ENCODE data around the gene HM13.
A peak's percentile ranks its signal among the peaks of the same experiment; 100 is the strongest.
"Not testable (repeated sequence)": the region's sequence is repeated elsewhere in the genome, so short reads cannot be mapped to it uniquely, and the experiment has no call there.

Gene HM13

GRCh38 chr20:31543966-31544598 is 29.8 kb downstream of the HM13 start:
- DNase-seq (ENCODE audit: low spot score) = no peak

DNA sequence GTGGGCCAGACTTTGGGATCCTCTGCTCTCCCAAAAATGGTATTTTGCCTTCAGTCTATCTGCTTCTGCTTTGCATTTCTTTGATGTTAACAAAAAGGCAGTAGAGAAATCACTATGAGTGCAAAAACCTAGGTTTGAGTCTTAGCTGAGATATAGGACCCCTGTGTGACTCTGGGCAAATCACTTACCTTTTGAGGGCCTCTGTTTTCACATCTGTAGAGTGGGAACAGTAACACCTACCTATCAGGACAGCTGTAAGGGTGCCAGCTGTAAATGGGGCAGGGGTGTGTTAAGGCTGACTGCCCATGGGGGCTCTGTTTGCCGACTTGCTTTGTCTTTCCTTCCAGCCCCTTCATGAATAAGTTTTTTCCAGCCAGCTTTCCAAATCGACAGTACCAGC is 30.4 kb downstream of the HM13 start:
- DNase-seq (ENCODE audit: low spot score) = no peak

DNA sequence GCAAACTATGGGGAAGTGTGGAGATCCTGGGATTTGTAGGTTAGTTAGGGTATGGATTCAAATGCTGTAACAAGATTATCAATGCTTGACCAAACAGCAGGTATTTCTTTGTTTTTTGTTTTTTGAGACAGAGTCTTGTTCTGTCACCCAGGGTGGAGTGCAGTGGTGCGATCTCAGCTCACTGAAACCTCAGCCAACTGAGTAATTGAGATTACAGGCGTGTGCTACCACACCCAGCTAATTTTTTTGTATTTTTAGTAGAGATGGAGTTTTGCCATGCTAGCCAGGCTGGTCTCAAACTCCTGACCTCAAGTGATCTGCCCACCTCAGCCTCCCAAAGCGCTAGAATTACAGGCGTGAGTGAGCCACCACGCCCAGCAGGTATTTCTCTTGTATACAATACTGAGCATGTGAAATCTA is 31.4 kb downstream of the HM13 start:
- not testable (repeated sequence) for DNase-seq (ENCODE audit: low spot score)

GRCh38 chr20:31547017-31547675 is 32.9 kb downstream of the HM13 start:
- DNase-seq (ENCODE audit: low spot score) = peak; percentile 83

GRCh38 chr20:31547720-31548298 is 33.6 kb downstream of the HM13 start:
- DNase-seq (ENCODE audit: low spot score) = no peak

- DNase-seq (ENCODE audit: low spot score) = no peak
These were observed 34.7 kb downstream of the HM13 start for GRCh38 chr20:31548820-31549512.

- DNase-seq (ENCODE audit: low spot score) = no peak
These were observed 35.3 kb downstream of the HM13 start for GRCh38 chr20:31549513-31549880.

GRCh38 chr20:31550099-31550498 is 35.9 kb downstream of the HM13 start:
- no peak for DNase-seq (ENCODE audit: low spot score)

DNA sequence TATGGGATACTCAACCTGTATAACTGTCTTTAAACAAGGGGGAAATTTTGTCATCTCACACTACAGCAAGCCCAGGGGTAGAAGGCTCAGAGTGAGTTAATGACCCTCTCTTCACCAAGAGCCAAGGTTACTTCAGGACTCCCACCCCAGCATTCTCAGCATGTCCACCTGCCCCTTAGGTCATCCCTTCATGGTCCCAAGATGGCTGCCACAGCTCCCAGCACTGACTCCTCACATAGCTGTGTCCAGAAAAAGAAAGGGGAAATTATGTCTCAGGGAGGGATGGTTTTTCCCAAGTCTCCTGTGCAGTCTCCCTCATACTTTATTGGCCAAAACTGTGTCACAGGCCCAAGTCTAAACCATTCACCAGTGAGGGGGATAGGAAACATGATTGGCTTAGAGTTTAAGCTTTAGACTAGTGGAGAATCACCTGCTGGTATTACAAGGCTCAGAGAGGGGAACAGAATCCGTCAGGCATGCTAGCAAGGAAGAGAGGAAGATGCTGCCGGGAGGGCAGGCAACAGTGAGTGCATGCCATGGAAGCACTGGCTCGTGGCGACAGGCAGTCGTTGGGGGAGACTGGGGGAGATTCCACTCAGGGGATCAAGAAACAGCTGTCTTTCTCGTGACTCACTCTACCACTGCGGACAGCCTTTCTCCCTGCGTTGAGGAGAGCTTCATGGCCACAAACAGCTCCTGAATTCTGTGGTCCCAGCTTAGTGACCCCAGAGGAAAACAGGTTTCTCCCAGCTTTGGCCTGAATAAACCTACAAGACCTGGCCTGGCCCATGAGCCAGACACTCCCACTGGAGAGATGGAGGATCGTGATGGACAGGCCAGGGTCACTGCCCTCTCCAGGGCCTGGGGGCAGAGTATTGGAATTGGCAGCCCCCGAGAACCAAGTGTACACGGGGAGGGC is 37.2 kb downstream of the HM13 start:
- no peak for DNase-seq (ENCODE audit: low spot score)

GRCh38 chr20:31555203-31555775 is 41.0 kb downstream of the HM13 start:
- no peak for DNase-seq (ENCODE audit: low spot score)

GRCh38 chr20:31559704-31560093 is 45.5 kb downstream of the HM13 start:
- no peak for DNase-seq (ENCODE audit: low spot score)

- peak; percentile 82 for DNase-seq (ENCODE audit: low spot score)
These were observed 46.0 kb downstream of the HM13 start for GRCh38 chr20:31560094-31560745.

- no peak for DNase-seq (ENCODE audit: low spot score)
These were observed 46.7 kb downstream of the HM13 start for GRCh38 chr20:31560746-31561598.

DNA sequence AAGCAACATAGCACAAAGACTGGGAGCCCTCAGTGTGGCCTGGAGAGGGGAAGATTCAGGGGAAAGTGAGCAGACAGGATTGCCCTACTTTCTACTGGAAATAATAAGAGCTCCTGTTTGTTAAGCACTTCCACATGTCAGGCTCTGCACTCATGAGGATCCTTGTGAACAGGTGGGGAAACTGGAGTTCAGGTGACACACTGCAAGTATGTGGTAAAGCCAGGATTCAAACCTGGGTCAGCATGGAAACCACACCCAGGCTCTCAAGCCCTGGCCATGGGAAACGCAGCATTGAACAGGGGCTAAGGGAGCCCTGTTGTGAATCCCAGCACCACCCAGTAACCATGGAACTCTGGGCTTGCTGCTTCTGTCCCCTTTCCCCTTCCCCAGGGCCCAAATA is 48.0 kb downstream of the HM13 start:
- DNase-seq (ENCODE audit: low spot score) = no peak

DNA sequence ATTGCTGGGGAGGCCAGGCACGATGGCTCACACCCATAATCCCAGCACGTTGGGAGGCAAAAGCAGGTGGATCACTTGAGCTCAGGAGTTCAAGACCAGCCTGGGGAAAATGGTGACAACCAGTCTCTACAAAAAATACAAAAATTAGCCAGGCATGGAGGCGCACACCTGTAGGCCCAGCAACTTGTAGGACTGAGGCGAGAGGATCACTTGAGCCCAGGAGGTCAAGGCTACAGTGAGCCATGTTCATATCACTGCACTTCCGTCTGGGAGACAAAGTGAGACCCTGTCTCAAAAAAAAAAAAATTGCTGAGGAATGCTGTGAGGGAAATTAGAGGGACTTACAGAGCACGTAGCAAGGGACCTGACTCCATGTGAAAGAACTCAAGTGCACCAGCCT is 50.0 kb downstream of the HM13 start:
- no peak for DNase-seq (ENCODE audit: low spot score)

- no peak for DNase-seq (ENCODE audit: low spot score)
These were observed 51.6 kb downstream of the HM13 start for GRCh38 chr20:31565699-31566318.

DNA sequence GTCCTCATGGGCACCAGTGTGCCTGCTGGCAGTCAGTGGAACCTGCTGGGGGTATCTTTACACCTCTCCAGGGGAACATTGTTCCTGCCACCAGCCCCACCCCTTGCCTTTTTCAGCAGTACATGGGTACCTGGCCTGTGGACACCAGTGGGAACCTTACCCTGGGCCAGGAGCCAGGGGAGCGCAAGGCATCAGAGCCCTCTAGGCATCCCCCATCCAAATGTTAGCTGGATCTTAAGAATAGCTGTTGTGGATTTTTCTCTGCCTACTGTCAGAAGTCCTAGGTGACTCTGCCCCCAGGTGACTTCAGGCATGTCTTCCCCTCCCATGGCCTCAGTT is 52.0 kb downstream of the HM13 start:
- DNase-seq (ENCODE audit: low spot score) = no peak

- DNase-seq (ENCODE audit: low spot score) = no peak
These were observed 52.6 kb downstream of the HM13 start for GRCh38 chr20:31566658-31567379.

DNA sequence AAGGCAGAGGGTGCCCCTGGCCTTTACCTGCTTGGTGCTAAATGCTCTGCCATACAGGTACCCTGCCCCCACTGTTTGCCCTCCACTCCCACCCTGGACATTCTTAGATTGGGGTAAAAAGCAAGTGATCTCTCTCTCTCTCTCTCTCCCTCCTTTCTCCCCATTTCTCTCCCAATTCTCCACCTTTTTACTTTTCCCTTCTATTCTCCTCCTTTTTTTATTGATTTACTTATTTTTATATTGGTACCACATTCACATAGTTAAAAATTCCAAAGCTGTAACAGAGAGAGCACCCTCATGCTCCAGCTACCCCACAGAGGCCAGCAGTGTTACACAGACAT is 53.1 kb downstream of the HM13 start:
- no peak for DNase-seq (ENCODE audit: low spot score)
